ENCODE data around the gene ARID3C.
A peak's percentile ranks its signal among the peaks of the same experiment; 100 is the strongest.

DNA sequence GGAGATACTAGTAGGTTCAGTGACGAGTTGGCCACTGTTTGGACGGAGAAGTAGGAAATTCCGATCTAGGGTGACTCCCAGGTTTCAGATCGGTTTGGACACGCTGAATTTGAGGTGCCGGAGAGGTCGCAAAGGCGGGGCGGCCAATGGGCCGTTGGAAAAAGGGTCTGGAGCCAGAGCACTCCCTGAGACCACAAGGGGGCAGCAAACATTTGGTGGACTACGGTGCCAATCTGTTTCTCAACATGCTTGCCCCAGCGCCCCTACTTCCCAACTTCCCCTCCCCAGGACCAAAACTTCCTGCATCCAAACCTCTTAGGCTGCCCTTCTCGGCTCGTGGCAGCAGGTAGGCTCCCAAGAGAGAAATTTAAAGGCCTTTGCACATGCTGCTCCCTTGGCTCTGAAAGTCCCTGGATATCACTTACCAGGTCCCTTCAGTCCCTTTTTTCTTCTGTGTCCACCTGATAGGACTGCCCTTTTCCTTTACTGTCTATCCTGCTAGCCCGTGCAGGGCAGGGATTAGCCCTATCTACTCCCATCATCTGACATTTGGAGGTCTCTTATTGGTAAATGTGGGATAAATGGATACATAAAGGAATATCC is 16.0 kb downstream of the ARID3C start:
- TF ChIP-seq, protein P1, sequence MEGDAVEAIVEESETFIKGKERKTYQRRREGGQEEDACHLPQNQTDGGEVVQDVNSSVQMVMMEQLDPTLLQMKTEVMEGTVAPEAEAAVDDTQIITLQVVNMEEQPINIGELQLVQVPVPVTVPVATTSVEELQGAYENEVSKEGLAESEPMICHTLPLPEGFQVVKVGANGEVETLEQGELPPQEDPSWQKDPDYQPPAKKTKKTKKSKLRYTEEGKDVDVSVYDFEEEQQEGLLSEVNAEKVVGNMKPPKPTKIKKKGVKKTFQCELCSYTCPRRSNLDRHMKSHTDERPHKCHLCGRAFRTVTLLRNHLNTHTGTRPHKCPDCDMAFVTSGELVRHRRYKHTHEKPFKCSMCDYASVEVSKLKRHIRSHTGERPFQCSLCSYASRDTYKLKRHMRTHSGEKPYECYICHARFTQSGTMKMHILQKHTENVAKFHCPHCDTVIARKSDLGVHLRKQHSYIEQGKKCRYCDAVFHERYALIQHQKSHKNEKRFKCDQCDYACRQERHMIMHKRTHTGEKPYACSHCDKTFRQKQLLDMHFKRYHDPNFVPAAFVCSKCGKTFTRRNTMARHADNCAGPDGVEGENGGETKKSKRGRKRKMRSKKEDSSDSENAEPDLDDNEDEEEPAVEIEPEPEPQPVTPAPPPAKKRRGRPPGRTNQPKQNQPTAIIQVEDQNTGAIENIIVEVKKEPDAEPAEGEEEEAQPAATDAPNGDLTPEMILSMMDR (IDR thresholded peaks at IDR 0.05), result peak in 5 of 7 experiments; percentile 55 to 85 (median 81)
- TF ChIP-seq EP300 (IDR thresholded peaks at IDR 0.05) (no peak), POLR2AphosphoS5 (IDR thresholded peaks at IDR 0.05) (no peak), POLR2A (IDR thresholded peaks at IDR 0.05) (no peak)
